Large intestine (tissue), 3 donors: ENCODE measurements around the gene MEIOB. TPM values are rescaled to one million over a fixed set of nuclear protein-coding genes. Genes with fewer than 3 reads are reported as not detected.

ENCODE experiments used
- DNase-seq, 2 donors: peaks; one replicate each; pipeline versions ENCODE4 v3.0.0 to v3.0.0-alpha.2; 2013
- H3K27ac ChIP-seq: one replicate; pipeline ENCODE4 v1.5.1; 2013; ENCODE audit warnings: low read length
- H3K27me3 ChIP-seq: 2 replicates; pipeline ENCODE4 v1.6.1; 2013; ENCODE audit warnings: low read length; ENCODE audit not compliant: control insufficient read depth, insufficient read depth
- H3K36me3 ChIP-seq: 2 replicates; pipeline ENCODE4 v1.6.1; 2013; ENCODE audit warnings: low read length; ENCODE audit not compliant: control insufficient read depth, insufficient read depth
- H3K4me1 ChIP-seq: one replicate; pipeline ENCODE4 v1.6.1; 2013; ENCODE audit warnings: low read length; ENCODE audit not compliant: control insufficient read depth, insufficient read depth
- H3K4me3 ChIP-seq: one replicate; pipeline ENCODE4 v1.5.1; 2013; ENCODE audit warnings: low read length
- H3K9me3 ChIP-seq: one replicate; pipeline ENCODE4 v1.6.1; 2013; ENCODE audit warnings: mild to moderate bottlenecking, low read depth, low read length, moderate library complexity; ENCODE audit not compliant: control insufficient read depth
- WGBS: methylation state at CpG from one replicate; pipeline ENCODE4 v1.1.5; 2013; ENCODE audit warnings: low lambda C conversion rate; ENCODE audit not compliant: insufficient coverage; 5-methylcytosine and 5-hydroxymethylcytosine counted together
- polyA plus RNA-seq: library from polyadenylated mRNA; unstranded; fragments of 120-200 nt; gene quantifications from one replicate; pipeline ENCODE4 v1.2.1, GENCODE V29; 2013

The MEIOB gene
- polyA plus RNA-seq, 1 donor, result 0.54 TPM

- DNase-seq, result peak in 1 of 2 donors; percentile 43
- no peak overlapping the region for H3K4me3 ChIP-seq
- peaks cover 27% of the 10 kb centered on the region for H3K4me1 ChIP-seq
- H3K36me3 ChIP-seq, result no peaks in the 10 kb centered on the region
- H3K9me3 ChIP-seq, result no peaks in the 10 kb centered on the region
- peaks cover 12% of the 10 kb centered on the region for H3K27me3 ChIP-seq
- H3K27ac ChIP-seq, result no peak overlapping the region
- WGBS, result no CpG with 5 or more reads among the region's 8 CpGs
These were observed 12.3 kb downstream of the MEIOB start for GRCh38 chr16:1859650-1860049.

GRCh38 chr16:1858189-1858865 is 13.6 kb downstream of the MEIOB start:
- no peaks in the 10 kb centered on the region for H3K36me3 ChIP-seq
- H3K4me1 ChIP-seq, result peaks cover 23% of the 10 kb centered on the region
- DNase-seq, result no peak
- H3K9me3 ChIP-seq, result no peaks in the 10 kb centered on the region
- 8% methylated on average over 2 of the region's 8 CpGs for WGBS
- H3K27ac ChIP-seq, result peak overlapping the region; percentile 3
- H3K4me3 ChIP-seq, result no peak overlapping the region
- peaks cover 12% of the 10 kb centered on the region for H3K27me3 ChIP-seq

GRCh38 chr16:1857433-1858097 is 14.4 kb downstream of the MEIOB start:
- Histone ChIP-seq H3K9me3 (no peaks in the 10 kb centered on the region), H3K27me3 (peaks cover 12% of the 10 kb centered on the region), H3K27ac (no peak overlapping the region), H3K4me3 (no peak overlapping the region), H3K36me3 (no peaks in the 10 kb centered on the region), H3K4me1 (peaks cover 23% of the 10 kb centered on the region)
- no peak for DNase-seq
- WGBS, result 0% methylated on average over 1 of the region's 5 CpGs

- H3K4me3 ChIP-seq, result no peak overlapping the region
- no peak overlapping the region for H3K27ac ChIP-seq
- WGBS, result 100% methylated on average over 1 of the region's 4 CpGs
- no peaks in the 10 kb centered on the region for H3K9me3 ChIP-seq
- DNase-seq, result no peak
- peaks cover 6% of the 10 kb centered on the region for H3K27me3 ChIP-seq
- H3K4me1 ChIP-seq, result no peaks in the 10 kb centered on the region
- H3K36me3 ChIP-seq, result no peaks in the 10 kb centered on the region
These were observed 20.2 kb downstream of the MEIOB start for GRCh38 chr16:1851793-1852192.

GRCh38 chr16:1850981-1851380 is 21.0 kb downstream of the MEIOB start:
- no CpG with 5 or more reads among the region's 7 CpGs for WGBS

GRCh38 chr16:1846416-1846815 is 25.5 kb downstream of the MEIOB start:
- Histone ChIP-seq H3K4me3 (no peak overlapping the region), H3K36me3 (no peaks in the 10 kb centered on the region), H3K9me3 (no peaks in the 10 kb centered on the region), H3K4me1 (no peaks in the 10 kb centered on the region), H3K27ac (no peak overlapping the region), H3K27me3 (peaks cover 3% of the 10 kb centered on the region)
- DNase-seq, result no peak
- WGBS, result no CpG with 5 or more reads among the region's 1 CpG

More at GRCh38 chr16:1850981-1851380, 21.0 kb downstream of the MEIOB start:
- Histone ChIP-seq H3K27ac (no peak overlapping the region), H3K27me3 (peaks cover 6% of the 10 kb centered on the region), H3K4me3 (no peak overlapping the region), H3K9me3 (no peaks in the 10 kb centered on the region), H3K36me3 (no peaks in the 10 kb centered on the region), H3K4me1 (no peaks in the 10 kb centered on the region)
- DNase-seq, result no peak

GRCh38 chr16:1845985-1846384 is 26.0 kb downstream of the MEIOB start:
- WGBS, result no CpG with 5 or more reads among the region's 4 CpGs
- H3K36me3 ChIP-seq, result no peaks in the 10 kb centered on the region
- DNase-seq, result no peak
- H3K27ac ChIP-seq, result no peak overlapping the region
- H3K4me3 ChIP-seq, result no peak overlapping the region
- no peaks in the 10 kb centered on the region for H3K9me3 ChIP-seq
- no peaks in the 10 kb centered on the region for H3K4me1 ChIP-seq
- peaks cover under 1% of the 10 kb centered on the region for H3K27me3 ChIP-seq

DNA sequence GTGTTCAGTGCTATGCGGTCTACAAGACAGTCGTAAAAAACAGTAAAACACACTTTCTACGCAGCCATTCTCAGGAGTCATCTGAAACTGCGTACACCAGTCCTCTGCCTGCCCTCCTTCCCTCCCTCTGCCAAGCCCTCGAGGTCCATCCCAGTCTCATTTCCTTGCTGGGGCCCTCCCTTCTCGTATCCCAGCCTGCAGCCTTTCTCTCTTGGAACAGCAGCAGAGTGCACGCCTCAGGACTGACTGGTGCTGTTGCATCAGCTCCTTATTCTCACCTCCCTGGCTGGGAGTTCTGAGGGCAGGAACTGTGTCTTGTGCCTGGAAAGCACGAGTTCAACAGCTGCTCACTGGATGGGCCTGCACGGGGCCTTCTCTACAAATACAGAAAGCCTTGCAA is 32.4 kb downstream of the MEIOB start:
- H3K27ac ChIP-seq, result peak overlapping the region; percentile 32
- H3K4me1 ChIP-seq, result no peaks in the 10 kb centered on the region
- no peak overlapping the region for H3K4me3 ChIP-seq
- no peaks in the 10 kb centered on the region for H3K27me3 ChIP-seq
- H3K36me3 ChIP-seq, result no peaks in the 10 kb centered on the region
- peak in 1 of 2 donors; percentile 42 for DNase-seq
- no peaks in the 10 kb centered on the region for H3K9me3 ChIP-seq
- WGBS, result 92% methylated on average over 2 of the region's 9 CpGs

DNA sequence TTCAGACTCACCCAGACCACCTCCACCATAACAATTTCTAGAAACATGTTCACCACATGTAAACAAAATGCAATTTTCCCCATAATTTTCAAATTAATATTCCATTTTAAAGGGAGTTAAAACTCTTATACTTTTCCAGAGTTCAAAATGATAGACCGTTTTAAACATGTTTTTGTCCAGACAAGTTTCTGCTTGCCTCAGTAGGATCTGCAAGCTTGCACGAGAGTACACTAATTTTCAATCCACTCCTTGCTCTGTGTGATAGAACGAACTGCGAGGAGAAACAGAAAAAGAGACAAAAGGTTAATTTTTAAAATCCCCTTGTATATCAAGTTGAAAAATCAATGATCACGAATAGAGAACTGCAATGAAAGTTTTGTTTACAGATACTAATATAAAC is 37.9 kb downstream of the MEIOB start:
- Histone ChIP-seq H3K4me3 (no peak overlapping the region), H3K36me3 (no peaks in the 10 kb centered on the region), H3K27ac (no peak overlapping the region), H3K9me3 (no peaks in the 10 kb centered on the region), H3K4me1 (peaks cover 20% of the 10 kb centered on the region), H3K27me3 (no peaks in the 10 kb centered on the region)
- WGBS, result 92% methylated on average over 2 of the region's 5 CpGs
- no peak for DNase-seq

GRCh38 chr16:1832838-1833454 is 39.0 kb downstream of the MEIOB start:
- Histone ChIP-seq H3K4me3 (no peak overlapping the region), H3K9me3 (no peaks in the 10 kb centered on the region), H3K27me3 (no peaks in the 10 kb centered on the region), H3K4me1 (peaks cover 23% of the 10 kb centered on the region), H3K27ac (no peak overlapping the region), H3K36me3 (no peaks in the 10 kb centered on the region)
- WGBS, result no CpG with 5 or more reads among the region's 9 CpGs
- DNase-seq, result no peak
